Measurements from ENCODE around the gene MEFV. TPM values are rescaled to one million over a fixed set of nuclear protein-coding genes. Genes with fewer than 3 reads are reported as not detected.

The MEFV gene
- total and polyA plus RNA-seq, 2 of the 13 experiments (the other 11 are each of a cell fraction or from before 2014, with no cell fraction given): 0.22 TPM; not detected in 1

- peak; percentile 43; the same call in 1 of the 2 replicates for TF ChIP-seq BRF2 (CRISPR knock-in tag; IDR thresholded peaks at IDR 0.05)
- no peak for TF ChIP-seq NFIB (CRISPR knock-in tag; IDR thresholded peaks at IDR 0.05; ENCODE audit: borderline replicate concordance)
- peak; percentile 83; the same call in 1 of the 2 replicates for TF ChIP-seq ZBTB7A (CRISPR knock-in tag; IDR thresholded peaks at IDR 0.05)
- TF ChIP-seq ZNF333 (CRISPR knock-in tag; IDR thresholded peaks at IDR 0.05; ENCODE audit: borderline replicate concordance): no peak; the same call in none of the 2 replicates
- TF ChIP-seq PHF20 (CRISPR knock-in tag; IDR thresholded peaks at IDR 0.05): peak; percentile 60
- peak; percentile 7; the same call in 1 of the 2 replicates for TF ChIP-seq ZNF614 (CRISPR knock-in tag; IDR thresholded peaks at IDR 0.05; ENCODE audit: borderline replicate concordance)
- no peak for TF ChIP-seq ZNF883 (CRISPR knock-in tag; IDR thresholded peaks at IDR 0.05; ENCODE audit: not compliant biosample characterization)
- TF ChIP-seq SP2 (CRISPR knock-in tag; IDR thresholded peaks at IDR 0.05): peak; percentile 97
- TF ChIP-seq SAFB2 (CRISPR knock-in tag; IDR thresholded peaks at IDR 0.05; ENCODE audit: borderline replicate concordance, low read depth): no peak; the same call in 1 of the 2 replicates
- TF ChIP-seq PRPF4 (IDR thresholded peaks at IDR 0.05; ENCODE audit: low read depth, low read length, poor library complexity, severe bottlenecking): no peak
- no peak for TF ChIP-seq SNRNP70 (IDR thresholded peaks at IDR 0.05; ENCODE audit: low read depth, low read length)
- TF ChIP-seq SMAD1 (CRISPR knock-in tag; IDR thresholded peaks at IDR 0.05; ENCODE audit: borderline replicate concordance, low read depth): no peak; the same call in 1 of the 2 replicates
- no peak for TF ChIP-seq ZNF260 (CRISPR knock-in tag; IDR thresholded peaks at IDR 0.05; ENCODE audit: borderline replicate concordance, low read depth)
- no peak for TF ChIP-seq DDIT3 (CRISPR knock-in tag; IDR thresholded peaks at IDR 0.05)
- no peak for TF ChIP-seq PAWR (CRISPR knock-in tag; IDR thresholded peaks at IDR 0.05; ENCODE audit: borderline replicate concordance)
- no peak for TF ChIP-seq LRRFIP1 (CRISPR knock-in tag; conservative IDR thresholded peaks at IDR 0.05)
- peak; percentile 28; the same call in 1 of the 2 replicates for TF ChIP-seq FOSL2 (CRISPR knock-in tag; IDR thresholded peaks at IDR 0.05)
- 0 out of 2 replicates have a peak, but pooled peaks have one; percentile 49 for TF ChIP-seq SNAI1 (CRISPR knock-in tag; IDR thresholded peaks at IDR 0.05; ENCODE audit: borderline replicate concordance)
- TF ChIP-seq ZNF850 (CRISPR knock-in tag; conservative IDR thresholded peaks at IDR 0.05): no peak
- TF ChIP-seq ARNT2 (CRISPR knock-in tag; IDR thresholded peaks at IDR 0.05; ENCODE audit: low read depth): no peak
- TF ChIP-seq ATF4 (CRISPR knock-in tag; IDR thresholded peaks at IDR 0.05): peak in 1 of 2 experiments; percentile 44; a peak in 1 of 4 replicates
- TF ChIP-seq ARNTL (CRISPR knock-in tag; IDR thresholded peaks at IDR 0.05): peak; percentile 69; the same call in 1 of the 2 replicates
These were observed 8.0 kb upstream of the MEFV start (continued) for GRCh38 chr16:3264137-3265036.
